Glutamatergic neuron (in vitro differentiated cells): ENCODE results near the gene TEC. TPM values are rescaled to one million over a fixed set of nuclear protein-coding genes. Genes with fewer than 3 reads are reported as not detected.

Source experiments
- DNase-seq: peaks from one replicate; pipeline ENCODE4 v3.0.0; 2022
- H3K27ac Mint-ChIP-seq: one replicate; pipeline ENCODE4 v1.8.0; 2020; ENCODE audit warnings: mild to moderate bottlenecking, mixed read lengths, inconsistent platforms; ENCODE audit not compliant: unreplicated experiment
- H3K27me3 Mint-ChIP-seq: one replicate; pipeline ENCODE4 v1.8.0; 2020; ENCODE audit warnings: mild to moderate bottlenecking, moderate library complexity, mixed read lengths, inconsistent platforms; ENCODE audit not compliant: unreplicated experiment
- H3K36me3 Mint-ChIP-seq: one replicate; pipeline ENCODE4 v1.8.0; 2020; ENCODE audit warnings: mild to moderate bottlenecking, mixed read lengths, inconsistent platforms; ENCODE audit not compliant: unreplicated experiment
- H3K4me1 Mint-ChIP-seq: one replicate; pipeline ENCODE4 v1.8.0; 2020; ENCODE audit warnings: mild to moderate bottlenecking, low read depth, mixed read lengths, inconsistent platforms; ENCODE audit not compliant: unreplicated experiment
- H3K4me3 Mint-ChIP-seq: one replicate; pipeline ENCODE4 v1.8.0; 2020; ENCODE audit warnings: mild to moderate bottlenecking, mixed read lengths, inconsistent platforms; ENCODE audit not compliant: unreplicated experiment
- H3K9me3 Mint-ChIP-seq: one replicate; pipeline ENCODE4 v1.8.0; 2020; ENCODE audit warnings: mild to moderate bottlenecking, moderate library complexity, mixed read lengths, inconsistent platforms; ENCODE audit not compliant: unreplicated experiment
- CTCF ChIP-seq: fragments of 200-600 bp; sonication (generic); IDR thresholded peaks from one replicate; pipeline ENCODE4 v1.5.0; 2021; ENCODE audit not compliant: partially characterized antibody, unreplicated experiment
- total RNA-seq: library from RNA; stranded (reverse); fragmentation: NEBNext Ultra II Directional; extraction: Animal tissue kit (Norgen Biotek cat#: 25700); gene quantifications from one replicate; pipeline ENCODE4 v1.2.1, GENCODE V29; 2021; ENCODE audit not compliant: unreplicated experiment

The TEC gene
- total RNA-seq, 1 donor from 2014 or later: 0.37 TPM

DNA sequence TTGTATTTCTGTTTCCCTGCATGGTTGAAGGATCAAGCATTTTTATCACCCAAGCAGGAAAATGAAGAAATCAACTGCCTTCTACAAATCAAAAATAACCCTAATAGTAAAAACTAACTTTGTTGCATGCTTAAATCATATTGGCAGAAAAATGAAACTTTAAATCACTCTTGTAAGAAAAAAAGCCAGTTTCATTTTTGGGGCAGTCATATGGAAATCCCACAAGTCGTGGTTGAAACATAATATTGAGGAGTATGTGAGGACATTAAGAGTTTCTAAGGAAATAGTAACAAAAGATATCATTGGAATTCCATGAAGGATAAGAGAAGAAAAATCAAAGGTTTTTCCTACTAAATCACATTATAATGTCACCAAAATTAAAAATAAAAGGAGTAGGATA is 8.4 kb downstream of the TEC start:
- Mint-ChIP-seq H3K36me3 (no peaks in the 10 kb centered on the region), H3K4me1 (no peaks in the 10 kb centered on the region), H3K4me3 (no peak overlapping the region), H3K27me3 (no peaks in the 10 kb centered on the region), H3K27ac (no peak overlapping the region), H3K9me3 (no peaks in the 10 kb centered on the region)
- TF ChIP-seq CTCF: no peak
- DNase-seq: no peak

DNA sequence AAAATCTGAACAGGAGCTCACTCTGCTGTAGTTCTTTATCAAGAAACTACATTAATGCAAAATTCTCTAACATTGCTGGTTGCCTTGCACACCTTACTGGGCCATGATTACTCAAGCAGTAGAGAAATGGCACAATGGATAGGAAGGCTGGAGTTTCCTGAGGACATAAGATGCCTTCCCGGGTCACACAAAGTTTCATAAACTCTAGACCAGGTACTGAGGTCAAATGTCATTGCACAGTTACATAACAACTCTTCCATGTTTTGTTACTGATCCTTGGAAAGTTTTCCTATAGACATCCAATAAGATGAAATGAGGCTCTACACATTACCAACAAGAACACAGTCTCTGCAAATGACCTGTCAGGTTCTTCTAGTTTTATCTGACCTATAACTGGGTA is 9.9 kb downstream of the TEC start:
- H3K36me3 Mint-ChIP-seq: no peaks in the 10 kb centered on the region
- TF ChIP-seq CTCF: no peak
- no peaks in the 10 kb centered on the region for H3K4me1 Mint-ChIP-seq
- no peak overlapping the region for H3K4me3 Mint-ChIP-seq
- DNase-seq: no peak
- H3K27me3 Mint-ChIP-seq: no peaks in the 10 kb centered on the region
- H3K27ac Mint-ChIP-seq: no peak overlapping the region
- H3K9me3 Mint-ChIP-seq: no peaks in the 10 kb centered on the region

DNA sequence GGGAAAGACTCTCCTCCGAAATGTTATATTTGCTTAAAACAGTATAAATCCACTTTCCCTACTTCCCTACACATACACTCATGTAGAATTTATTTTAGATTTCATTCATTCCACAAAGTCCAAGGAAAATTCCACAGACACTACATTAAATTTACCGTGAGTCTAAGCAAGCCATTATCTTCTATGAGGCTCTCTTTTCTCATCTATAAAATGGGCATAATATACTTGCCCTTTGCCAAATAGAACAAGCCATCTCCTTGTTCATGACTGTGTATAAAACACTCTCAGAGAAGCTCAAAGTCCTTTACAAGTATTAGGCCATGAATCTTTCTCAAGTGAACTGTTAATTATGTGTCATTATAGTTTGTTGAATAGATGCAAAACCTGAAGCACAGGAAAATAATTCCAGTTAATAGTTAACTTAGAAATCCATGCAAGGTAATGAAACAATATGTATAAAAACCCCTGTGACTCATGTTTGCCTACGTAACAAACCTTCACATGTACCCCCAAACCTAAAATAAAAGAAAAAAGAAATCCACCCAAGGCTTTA is 10.7 kb downstream of the TEC start:
- Mint-ChIP-seq H3K27ac (no peak overlapping the region), H3K27me3 (no peaks in the 10 kb centered on the region), H3K9me3 (no peaks in the 10 kb centered on the region), H3K4me3 (no peak overlapping the region), H3K4me1 (no peaks in the 10 kb centered on the region), H3K36me3 (no peaks in the 10 kb centered on the region)
- TF ChIP-seq CTCF: no peak
- no peak for DNase-seq

GRCh38 chr4:48255959-48256342 is 13.7 kb downstream of the TEC start:
- DNase-seq: no peak
- Mint-ChIP-seq H3K27me3 (no peaks in the 10 kb centered on the region), H3K4me3 (no peak overlapping the region), H3K4me1 (no peaks in the 10 kb centered on the region), H3K9me3 (peaks cover 1% of the 10 kb centered on the region), H3K36me3 (no peaks in the 10 kb centered on the region), H3K27ac (no peak overlapping the region)
- no peak for TF ChIP-seq CTCF

DNA sequence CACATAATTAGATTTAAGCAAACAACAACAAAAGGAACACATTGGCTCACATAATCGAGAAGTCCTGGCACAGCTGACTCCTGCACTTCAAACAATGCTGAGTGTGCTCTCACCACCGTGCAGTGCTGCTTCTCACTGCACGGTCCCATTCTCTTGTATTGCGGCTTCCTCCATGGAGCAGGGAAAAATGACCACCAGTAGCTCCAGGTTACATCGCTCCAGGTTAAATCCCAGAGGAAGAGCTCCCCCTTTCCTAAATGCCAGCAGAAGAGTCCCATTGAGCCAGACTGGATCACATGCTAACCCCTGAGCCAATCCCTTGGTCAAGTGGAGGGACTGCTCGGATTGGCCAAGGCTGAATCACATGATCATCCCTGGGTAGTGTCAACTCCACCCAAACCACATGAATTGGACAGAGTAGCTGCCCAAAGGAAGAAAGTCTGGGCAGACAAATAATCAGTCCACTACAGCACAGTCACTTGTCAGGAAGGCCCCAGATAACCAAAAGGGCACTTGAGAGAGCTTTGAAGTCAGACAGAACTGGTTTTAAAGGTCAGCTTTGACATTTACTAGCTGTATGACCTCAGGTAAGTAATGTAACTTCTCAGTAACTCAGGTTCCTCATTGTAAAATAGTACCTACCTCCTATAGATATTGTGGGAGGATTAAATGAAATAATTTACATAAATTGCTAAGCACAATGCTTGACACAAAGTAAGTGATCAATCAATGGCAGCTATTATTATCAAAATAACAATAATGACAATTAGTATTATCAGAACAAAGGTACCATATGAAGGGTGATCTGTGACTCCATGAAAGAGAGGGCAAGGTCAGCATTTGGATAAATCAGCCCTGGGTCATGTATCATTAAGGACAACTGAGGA is 14.3 kb downstream of the TEC start:
- Mint-ChIP-seq H3K4me1 (no peaks in the 10 kb centered on the region), H3K9me3 (peaks cover 1% of the 10 kb centered on the region), H3K4me3 (no peak overlapping the region), H3K27ac (no peak overlapping the region), H3K27me3 (no peaks in the 10 kb centered on the region), H3K36me3 (no peaks in the 10 kb centered on the region)
- TF ChIP-seq CTCF: no peak
- DNase-seq: no peak
